ENCODE results near the gene CAMK1D.
A peak's percentile ranks its signal among the peaks of the same experiment; 100 is the strongest.

The CAMK1D gene

GRCh38 chr10:12774204-12774894 is 425.0 kb downstream of the CAMK1D start:
- peak in 2 of 3 experiments; percentile 7 to 9 for DNase-seq

DNA sequence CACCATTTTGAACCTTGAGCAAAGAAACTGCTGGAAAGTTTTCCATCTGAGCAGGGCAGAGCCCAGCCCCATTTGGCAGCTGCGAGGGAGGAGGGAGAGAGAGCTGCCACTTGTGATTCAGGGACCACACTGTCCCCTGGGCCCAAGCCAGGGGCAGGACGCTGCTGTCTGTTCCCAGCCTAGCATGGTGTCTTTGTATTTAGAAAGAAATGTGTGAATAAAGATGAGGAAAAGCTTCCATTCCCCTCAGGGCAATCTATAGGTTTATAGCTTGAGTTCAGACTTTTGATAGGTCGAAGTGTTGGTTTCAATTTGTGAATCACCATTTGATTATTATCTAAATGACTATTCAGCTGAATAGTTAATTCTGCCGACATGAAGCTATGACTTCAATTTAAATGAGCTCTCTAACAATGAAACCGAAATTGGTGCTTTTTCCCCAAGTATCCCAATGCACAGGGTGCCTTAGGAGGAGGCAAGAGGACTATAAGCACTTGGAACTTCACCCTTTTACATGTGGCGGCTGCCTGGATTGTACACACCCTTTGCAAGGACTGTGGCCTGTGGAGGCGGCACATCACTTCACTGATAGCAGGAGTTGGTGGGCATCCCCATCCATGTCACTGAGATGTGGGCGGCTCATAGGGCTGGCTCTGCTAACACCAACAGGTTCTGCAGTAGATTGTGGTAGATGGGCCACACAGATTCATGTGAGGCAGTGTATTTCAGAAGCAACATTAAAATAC is 428.7 kb downstream of the CAMK1D start:
- no peak for DNase-seq

GRCh38 chr10:12780634-12781601 is 431.6 kb downstream of the CAMK1D start:
- DNase-seq: no peak

DNA sequence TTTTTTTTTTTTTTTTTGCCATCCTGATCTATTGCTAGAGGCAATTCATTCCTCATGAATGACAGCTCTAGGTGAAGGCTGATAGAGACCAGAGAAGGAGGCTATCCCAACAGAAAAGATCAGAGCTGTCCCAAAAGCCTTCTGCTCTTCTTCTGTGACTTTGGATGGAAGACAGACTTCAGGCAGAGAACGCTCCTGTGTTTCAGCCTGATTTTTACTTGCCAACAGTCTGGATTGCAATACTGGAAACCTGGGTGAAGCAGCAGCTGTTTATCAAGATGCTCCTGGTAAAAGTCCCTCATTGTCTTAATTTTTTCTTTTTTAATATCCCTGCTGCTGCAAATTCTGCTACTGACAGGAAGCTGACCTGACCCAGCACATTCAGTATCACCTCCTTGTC is 432.6 kb downstream of the CAMK1D start:
- no peak for DNase-seq

DNA sequence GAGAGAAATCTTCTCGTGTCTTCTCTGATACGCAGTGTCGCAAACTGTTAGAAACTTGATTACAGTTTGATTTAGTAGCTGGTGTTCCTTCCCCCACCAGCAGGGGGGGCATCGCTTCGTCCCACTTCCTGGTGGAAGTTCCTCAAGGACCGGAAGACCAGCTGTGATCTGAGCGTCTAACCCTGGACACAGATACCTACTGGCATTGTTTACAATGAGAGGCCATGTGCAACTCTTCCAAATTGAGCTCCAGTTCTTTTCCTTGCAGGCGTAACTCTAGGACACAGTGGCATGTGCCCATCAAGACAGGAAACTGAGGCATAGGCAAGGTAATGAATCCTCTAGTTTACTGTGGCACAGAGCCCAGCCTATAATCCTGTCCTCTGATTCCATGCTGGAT is 433.2 kb downstream of the CAMK1D start:
- DNase-seq: peak in 2 of 3 experiments; percentile 1 to 3

GRCh38 chr10:12783293-12783692 is 433.9 kb downstream of the CAMK1D start:
- no peak for DNase-seq

DNA sequence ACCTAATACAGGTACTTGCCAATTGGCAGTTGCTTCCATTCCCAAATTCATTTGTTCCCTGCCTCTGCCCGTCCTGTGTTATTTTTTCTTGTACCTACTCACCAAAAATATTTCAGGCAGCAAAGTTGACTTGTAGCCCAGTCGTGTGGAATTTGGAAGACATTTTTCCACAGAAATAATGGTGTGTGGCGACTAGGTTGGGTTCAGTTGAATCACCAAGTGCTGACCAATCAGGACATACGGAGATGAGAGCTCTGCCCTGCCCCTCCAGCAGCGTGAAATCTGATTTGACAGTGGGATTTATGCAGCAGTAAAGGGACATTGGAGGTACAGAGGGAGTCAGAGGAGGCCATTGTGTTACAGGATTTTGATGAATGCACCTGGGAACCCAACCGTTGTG is 435.3 kb downstream of the CAMK1D start:
- no peak for DNase-seq

DNA sequence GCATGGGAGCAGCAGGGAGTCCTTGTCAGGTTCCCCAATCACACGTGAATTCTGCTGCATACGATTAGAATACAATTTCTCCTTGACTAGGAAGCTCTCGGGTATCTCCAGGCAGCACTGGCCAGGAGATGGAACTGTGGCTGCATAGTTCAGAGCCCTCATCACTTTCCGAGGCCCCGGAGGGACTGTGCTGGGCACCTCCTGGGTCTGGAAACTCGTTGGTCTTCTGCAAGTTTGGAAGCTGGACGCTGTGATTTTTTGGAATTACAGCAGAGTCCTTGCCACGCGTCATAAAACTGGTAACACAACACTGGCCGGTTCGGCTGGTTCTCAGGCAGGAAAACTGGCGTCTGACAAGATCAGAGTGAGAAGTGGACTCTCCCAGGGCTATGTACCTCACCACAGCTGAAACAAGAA is 436.1 kb downstream of the CAMK1D start:
- DNase-seq: no peak

- no peak for DNase-seq
Measured at GRCh38 chr10:12787297-12787696, 437.9 kb downstream of the CAMK1D start.

- DNase-seq: no peak
Measured at GRCh38 chr10:12788277-12788676, 438.9 kb downstream of the CAMK1D start.

DNA sequence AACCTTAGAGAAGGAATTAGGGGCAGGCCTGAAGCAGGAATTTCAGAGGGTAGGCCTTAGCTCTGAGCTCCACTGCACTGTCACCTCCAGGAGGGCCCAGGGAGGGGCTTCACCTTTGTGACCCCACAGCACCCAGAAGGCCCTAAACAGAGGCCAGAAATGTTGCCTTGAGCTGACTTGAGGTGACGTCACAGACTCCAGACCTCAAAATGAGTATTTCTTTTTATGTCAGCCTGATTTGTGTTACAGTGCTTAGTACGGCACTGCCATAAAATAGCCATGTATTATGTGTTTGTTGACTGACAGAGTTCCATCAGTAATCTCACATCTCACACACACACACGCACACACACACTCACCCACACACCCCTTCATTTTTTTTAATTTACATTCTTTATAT is 440.9 kb downstream of the CAMK1D start:
- no peak for DNase-seq

GRCh38 chr10:12791728-12792127 is 442.4 kb downstream of the CAMK1D start:
- no peak for DNase-seq

DNA sequence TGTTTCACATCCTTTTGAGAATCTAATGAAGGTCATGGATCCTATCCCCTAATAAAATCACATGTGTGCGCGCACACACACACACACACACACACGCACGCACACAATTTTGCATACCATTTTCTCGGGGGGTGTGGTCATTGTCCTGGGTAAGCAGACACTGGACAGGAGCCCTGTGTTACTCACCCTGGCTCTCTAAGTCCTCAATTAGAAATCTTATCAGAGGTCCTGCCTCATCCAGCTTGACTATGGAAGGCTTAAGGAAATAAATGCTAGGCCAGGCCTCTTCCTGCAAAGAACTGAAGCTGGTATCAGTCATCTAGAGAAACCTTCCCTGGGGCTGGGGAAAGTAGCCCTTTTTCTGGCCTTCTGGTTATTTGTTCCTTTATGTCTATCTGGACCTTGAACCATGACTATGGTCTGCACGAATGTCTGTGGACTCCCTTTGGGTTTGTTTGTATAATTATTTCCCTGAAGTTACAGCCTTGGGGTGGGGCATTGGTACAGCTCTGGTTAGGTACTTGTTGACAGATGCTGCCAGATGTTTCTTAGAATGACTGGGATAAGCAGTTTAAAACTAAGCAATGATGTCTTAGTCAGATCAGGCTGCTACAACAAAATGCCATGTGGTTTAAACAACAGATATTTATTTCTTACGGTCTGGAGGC is 443.7 kb downstream of the CAMK1D start:
- no peak for DNase-seq

- DNase-seq: no peak
Measured at GRCh38 chr10:12795315-12796110, 446.2 kb downstream of the CAMK1D start.

- no peak for DNase-seq
Measured at GRCh38 chr10:12796401-12797160, 447.2 kb downstream of the CAMK1D start.

DNA sequence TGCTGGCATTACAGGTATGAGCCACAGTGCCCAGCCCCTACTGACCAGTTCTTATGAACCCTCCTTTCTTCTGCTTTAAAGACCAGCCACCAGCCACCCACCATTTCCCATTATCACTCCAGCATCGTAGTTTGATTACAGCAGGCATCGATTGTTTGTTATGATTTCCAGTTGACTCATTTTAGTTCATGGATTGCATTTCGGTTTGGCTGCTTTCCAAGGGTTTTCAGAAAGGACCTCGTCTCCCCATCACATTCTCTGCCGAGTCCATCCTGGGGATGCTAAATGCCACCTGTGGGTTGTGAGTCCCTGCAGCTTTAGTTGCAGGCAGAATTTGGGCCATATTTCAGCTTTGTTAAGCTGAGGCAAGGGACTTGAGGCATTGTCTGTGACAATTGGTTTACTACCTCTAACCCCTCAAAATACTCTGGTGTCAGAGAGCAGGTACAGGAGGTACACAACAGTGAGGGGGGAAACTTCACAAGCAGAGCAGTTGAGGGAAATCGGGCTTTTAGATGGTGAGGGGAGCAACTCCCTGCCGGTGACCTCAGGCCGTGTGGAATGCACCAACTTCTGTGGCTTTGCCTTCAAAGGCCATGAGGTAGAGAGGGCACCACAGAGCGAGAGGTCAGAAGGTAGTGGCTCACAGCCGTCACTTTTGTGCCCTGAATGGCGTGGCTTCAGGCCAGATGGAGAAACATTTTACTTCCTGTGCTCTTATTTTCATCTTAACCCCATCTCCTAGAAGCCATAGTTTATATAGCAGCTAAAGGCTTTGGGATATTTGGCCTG is 448.3 kb downstream of the CAMK1D start:
- DNase-seq: peak in 1 of 3 experiments; percentile 3

DNA sequence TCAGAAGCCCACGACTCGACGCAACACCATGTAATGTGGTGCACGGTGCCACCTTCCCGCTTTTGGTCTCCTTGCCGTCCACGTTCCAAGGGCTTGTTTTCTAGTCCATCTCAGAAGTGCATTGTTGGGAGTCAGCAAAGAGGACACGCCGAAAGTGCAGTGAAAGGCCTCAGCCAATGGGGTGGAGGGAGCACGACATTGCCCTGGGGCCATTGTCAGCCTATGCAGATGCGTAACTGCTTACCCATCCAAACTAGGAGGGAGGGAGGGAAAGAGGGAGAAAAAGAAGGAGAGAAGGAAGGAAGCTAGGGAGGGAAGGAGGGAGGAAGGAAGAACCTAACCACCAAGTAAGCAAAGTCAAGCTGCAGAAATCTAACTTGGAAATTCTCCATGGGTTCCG is 449.8 kb downstream of the CAMK1D start:
- DNase-seq: no peak

DNA sequence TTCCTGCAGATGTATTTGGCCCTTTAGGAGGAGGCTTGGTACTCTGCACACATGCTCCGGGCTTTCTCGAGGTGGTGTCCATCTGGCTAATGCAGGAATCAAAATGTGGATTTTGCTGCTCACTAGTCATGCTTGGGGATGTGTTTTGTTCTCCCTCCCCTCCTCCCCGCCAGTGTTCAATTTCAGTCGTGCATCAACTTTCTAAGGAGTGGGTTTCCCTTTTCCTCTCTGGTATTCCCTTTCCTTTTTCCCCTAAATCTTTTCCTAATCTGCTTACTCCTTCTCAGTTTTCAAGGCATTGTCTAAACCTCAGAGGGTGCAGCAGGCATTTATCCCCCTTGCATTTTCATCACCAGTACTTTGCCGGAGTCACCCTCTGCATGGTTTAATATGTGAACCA is 450.4 kb downstream of the CAMK1D start:
- DNase-seq: no peak

DNA sequence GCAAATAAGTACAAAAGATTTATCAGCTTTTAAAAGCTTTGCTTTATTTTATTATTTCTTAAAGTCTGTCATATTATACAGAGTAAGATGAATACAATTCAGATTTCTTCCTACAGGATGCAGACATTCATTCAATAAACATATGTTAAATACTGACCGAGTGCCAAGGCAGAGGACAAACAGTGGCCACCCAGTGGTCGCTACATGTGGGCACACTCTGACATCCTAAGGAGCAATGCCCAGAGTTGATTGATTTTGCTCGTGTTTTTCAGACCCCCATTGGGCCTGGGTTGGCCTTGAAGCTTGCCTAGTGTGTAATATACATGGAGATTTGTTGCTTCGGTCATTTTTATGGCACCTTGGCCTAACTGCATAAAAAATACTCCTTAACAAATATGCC is 451.0 kb downstream of the CAMK1D start:
- peak in 1 of 3 experiments; percentile 3 for DNase-seq

All from NCI-H1417 (cell line).